K562 (cell line): ENCODE results near the gene FKBP8. TPM values are rescaled to one million over a fixed set of nuclear protein-coding genes. Genes with fewer than 3 reads are reported as not detected.

Source experiments
- ATAC-seq: fragments of 200-7000 bp; cut with Tn5 transposase; 3 replicates; pipeline ENCODE4 v1.9.1; 2020; ENCODE audit warnings: moderate library complexity
- BruUV-seq: library from RNA; stranded (reverse); fragments of 400-500 nt; replicated peaks from 2 replicates; lab custom pipeline; 2021; lab: Mats Ljungman, UMichigan
- CTCF ChIA-PET: fragments of 300-600 bp; formaldehyde crosslinking; extraction: SDS; loops from one replicate; lab custom pipeline; 2021; ENCODE audit warnings: low intra/inter-chr PET ratio; lab: Yijun Ruan, JAX
- POLR2A ChIA-PET: fragments of 300-600, 350-650 bp; sonication (Branson Sonifier 250); formaldehyde crosslinking; extraction: SDS; loops from one replicate; lab custom pipeline; 2021; ENCODE audit warnings: antibody characterized with exemption, inconsistent platforms; lab: Yijun Ruan, JAX
- DNase-seq, 4 experiments: peaks; one replicate each; pipeline versions ENCODE4 v3.0.0 to v3.0.0-alpha.2; 2011 to 2018; ENCODE audit warnings: low spot score in 3 of 4, mixed read lengths in 3 of 4; ENCODE audit errors: extremely low read depth in 1 of 4
- FAIRE-seq: peaks from 2 replicates; lab custom pipeline; 2011; peaks lifted over from hg19 to GRCh38; lab: Jason Lieb, UNC
- H2AFZ ChIP-seq: 2 replicates; pipeline ENCODE4 v1.6.0; 2011; ENCODE audit warnings: low read depth, low read length, control low read depth, inconsistent platforms
- H3K27ac ChIP-seq: fragments of 200-600 bp; 3 replicates; pipeline ENCODE4 v1.8.0; 2011; ENCODE audit warnings: low read depth, mild to moderate bottlenecking, control low read depth, inconsistent platforms, low read length, moderate library complexity, mixed read lengths; ENCODE audit errors: extremely low read depth
- H3K27me3 ChIP-seq, 2 experiments: fragments of 300-600 bp in 1 of 2; 2 replicates in 1 of 2; 3 replicates in 1 of 2; pipeline versions ENCODE4 v1.6.0 to v1.8.0; 2011; ENCODE audit warnings: inconsistent platforms in 2 of 2, low read length in 2 of 2, mild to moderate bottlenecking in 1 of 2, mixed read lengths in 1 of 2, moderate library complexity in 1 of 2; ENCODE audit not compliant: control insufficient read depth in 2 of 2, insufficient read depth in 2 of 2
- H3K36me3 ChIP-seq: fragments of 300-600 bp; 3 replicates; pipeline ENCODE4 v1.8.0; 2011; ENCODE audit warnings: mild to moderate bottlenecking, low read length, inconsistent platforms; ENCODE audit not compliant: control insufficient read depth, insufficient read depth
- H3K4me1 ChIP-seq, 2 experiments: fragments of 200-600 bp in 1 of 2; replicated peaks in 1 of 2; 2 replicates in 1 of 2; 3 replicates in 1 of 2; pipeline versions ENCODE4 v1.5.1 to v1.8.0; 2011; ENCODE audit warnings: inconsistent platforms in 2 of 2, low read length in 2 of 2, mild to moderate bottlenecking in 1 of 2, mixed read lengths in 1 of 2, moderate library complexity in 1 of 2; ENCODE audit not compliant: control insufficient read depth in 2 of 2, insufficient read depth in 2 of 2
- H3K4me2 ChIP-seq: 2 replicates; pipeline ENCODE4 v1.6.1; 2011; ENCODE audit warnings: low read length, control low read depth, inconsistent platforms, mixed read lengths; ENCODE audit not compliant: insufficient read depth
- H3K4me3 ChIP-seq: fragments of 200-600 bp; sonication (generic), shearing (Covaris generic); 2 replicates; pipeline ENCODE4 v1.5.1; 2016; ENCODE audit warnings: control low read depth, inconsistent platforms
- H3K79me2 ChIP-seq: fragments of 200-600 bp; 3 replicates; pipeline ENCODE4 v1.8.0; 2011; ENCODE audit warnings: low read length, inconsistent platforms; ENCODE audit not compliant: control insufficient read depth, insufficient read depth
- H3K9ac ChIP-seq, 2 experiments: 2 replicates each; pipeline versions ENCODE4 v1.6.0 to v1.6.1; 2011; ENCODE audit warnings: low read depth in 2 of 2, low read length in 2 of 2, control low read depth in 1 of 2, inconsistent platforms in 1 of 2, mild to moderate bottlenecking in 1 of 2, mixed read lengths in 1 of 2; ENCODE audit not compliant: insufficient read depth in 1 of 2
- H3K9me1 ChIP-seq: one replicate; pipeline ENCODE4 v1.6.0; 2011; ENCODE audit warnings: inconsistent platforms, mild to moderate bottlenecking, low read length, moderate library complexity; ENCODE audit not compliant: control insufficient read depth, insufficient read depth
- H3K9me3 ChIP-seq: replicated peaks from 2 replicates; pipeline ENCODE4 v1.5.1; 2011; ENCODE audit warnings: low read depth, low read length, inconsistent platforms; ENCODE audit not compliant: control insufficient read depth, insufficient read depth
- H4K20me1 ChIP-seq: replicated peaks from 2 replicates; pipeline ENCODE4 v1.6.1; 2011; ENCODE audit warnings: low read length, inconsistent platforms, mixed read lengths; ENCODE audit not compliant: control insufficient read depth, insufficient read depth
- CBX5 ChIP-seq: IDR thresholded peaks from 2 replicates; pipeline ENCODE4 v1.6.1; 2014; ENCODE audit warnings: low read depth, borderline replicate concordance
- E2F4 ChIP-seq: sonication (generic); formaldehyde crosslinking; IDR thresholded peaks from 2 replicates; pipeline ENCODE4 v1.8.0; 2022; ENCODE audit warnings: mild to moderate bottlenecking, low read depth, missing genetic modification reagents
- HNRNPH1 ChIP-seq: fragments of 200-400 bp; formaldehyde crosslinking; optimal IDR thresholded peaks from 2 replicates; pipeline ENCODE3; 2017; ENCODE audit warnings: low read depth, mild to moderate bottlenecking, low read length, moderate library complexity
- NR0B1 ChIP-seq: fragments of 450-650 bp; IDR thresholded peaks from one replicate; pipeline ENCODE4 v1.6.1; 2018; ENCODE audit warnings: mild to moderate bottlenecking, moderate library complexity; ENCODE audit not compliant: partially characterized antibody
- NR2C2 ChIP-seq, 2 experiments: fragments of 200-800 bp in 1 of 2; sonication (Bioruptor generic) in 1 of 2; sonication (generic) in 1 of 2; formaldehyde crosslinking in 1 of 2; IDR thresholded peaks; 2 replicates each; pipeline versions ENCODE4 v1.6.1 to v1.8.0; 2016 to 2022; ENCODE audit warnings: mild to moderate bottlenecking in 1 of 2, missing compliant biosample characterization in 1 of 2, missing genetic modification characterization in 1 of 2, missing genetic modification reagents in 1 of 2
- REST ChIP-seq, 2 experiments: fragments of 450-650 bp; formaldehyde crosslinking in 1 of 2; IDR thresholded peaks; 2 replicates each; pipeline versions ENCODE4 v1.4.0 to v1.6.1; 2014 to 2020; ENCODE audit warnings: mild to moderate bottlenecking in 2 of 2, borderline replicate concordance in 1 of 2, low read depth in 1 of 2
- TRIM25 ChIP-seq: fragments of 450-650 bp; IDR thresholded peaks from 2 replicates; pipeline ENCODE4 v1.7.0; 2016; ENCODE audit warnings: borderline replicate concordance
- ZNF696 ChIP-seq: fragments of 250-450 bp; sonication (Bioruptor Pico); conservative IDR thresholded peaks from 2 replicates; pipeline ENCODE4 v1.4.0; 2020; ENCODE audit warnings: mild to moderate bottlenecking, moderate library complexity
- WGBS: fragments of 100-300 bp; shearing (Covaris generic); methylation state at CpG from one replicate; pipeline ENCODE4 v1.1.6; 2016; ENCODE audit warnings: low coverage, mixed read lengths; ENCODE audit not compliant: insufficient coverage; ENCODE audit errors: missing lambda C conversion rate; 5-methylcytosine and 5-hydroxymethylcytosine counted together
- in situ Hi-C: fragments of 300-500 bp; cut with MboI; formaldehyde crosslinking; loops from 4 replicates; pipeline ENCODE4 v1.15.0; 2018; ENCODE audit warnings: inconsistent platforms, mixed read lengths
- intact Hi-C: fragments of 100-400 bp; cut with micrococcal nuclease; formaldehyde crosslinking; loops from 2 replicates; pipeline ENCODE4 v1.14.2; 2022
- polyA plus RNA-seq, 8 experiments: library from polyadenylated mRNA; depleted of rRNA in 4 of 8; stranded (reverse) in 5 of 8; unstranded in 3 of 8; fragments of >200 nt; fragmentation: Nextera tagmentation in 2 of 8; fragmentation: Illumina TruSeq in 1 of 8; extraction: Ambion mirVana in 2 of 8; extraction: Trizol in 1 of 8; gene quantifications; 2 replicates each; pipeline versions ENCODE4 v1.2.1 to v1.2.3, GENCODE V29; 2011 to 2014; ENCODE audit warnings: inconsistent platforms in 1 of 8, missing spikeins in 1 of 8
- total RNA-seq, 7 experiments: library from RNA; depleted of rRNA in 6 of 7; stranded (reverse); fragments of >200 nt in 6 of 7; fragmentation: Illumina TruSeq in 2 of 7; extraction: Trizol in 2 of 7; gene quantifications; 2 replicates each; pipeline versions ENCODE4 v1.2.1 to v1.2.3, GENCODE V29; 2011 to 2021; ENCODE audit warnings: low replicate concordance in 1 of 7

FKBP8 gene
- total and polyA plus RNA-seq, 9 of the 15 experiments (the other 6 are each of a cell fraction or from before 2014, with no cell fraction given): 0.46 to 236 (median 104) TPM

- H3K4me3 ChIP-seq: no peak overlapping the region
- intact Hi-C loops (no loop called here), in situ Hi-C loops (no loop called here)
- peaks cover 9% of the 10 kb centered on the region; the same call in 2 of the 3 replicates for H3K36me3 ChIP-seq
- H3K9me3 ChIP-seq: no peaks in the 10 kb centered on the region
- FAIRE-seq (no peak), ATAC-seq (no peak), DNase-seq (no peak)
- CTCF ChIA-PET: interaction anchor here (0.6 kb wide), 1 partner anchor 97 kb away, joined by 5 read pairs; no protein-coding TSS in a partner anchor
- H4K20me1 ChIP-seq: peaks cover 70% of the 10 kb centered on the region
- no peak overlapping the region for H3K9ac ChIP-seq
- H3K4me2 ChIP-seq: no peak overlapping the region
- BruUV-seq: no TSS peak
- no peaks in the 10 kb centered on the region for H3K27me3 ChIP-seq
- H2AFZ ChIP-seq: no peak overlapping the region
- H3K9me1 ChIP-seq: peaks cover 9% of the 10 kb centered on the region
- H3K4me1 ChIP-seq: peaks cover 21 to 49% of the 10 kb centered on the region in 2 experiments; a peak in 4 of 5 replicates
- no peak overlapping the region for H3K27ac ChIP-seq
- WGBS: 82% methylated on average over 4 of the region's 4 CpGs
- POLR2A ChIA-PET: interaction anchor here (0.7 to 6.0 kb wide), 6 partner anchors 9 to 25 kb away, joined by 3 to 31 read pairs (median 4); partner anchors contain the start of gene ELL
- peaks cover 95% of the 10 kb centered on the region for H3K79me2 ChIP-seq
- TF ChIP-seq CBX5 (no peak), HNRNPH1 (no peak), NR0B1 (no peak), NR2C2 (CRISPR knock-in tag; IDR thresholded peaks at IDR 0.05) (no peak), NR2C2 (tag; IDR thresholded peaks at IDR 0.05) (no peak), TRIM25 (no peak), ZNF696 (CRISPR knock-in tag) (no peak), REST (IDR thresholded peaks at IDR 0.05; ENCODE audit: borderline replicate concordance) (no peak), REST (CRISPR knock-in tag; IDR thresholded peaks at IDR 0.05; ENCODE audit: low read depth) (no peak), E2F4 (no peak)
These were observed 46.5 kb downstream of the FKBP8 start for GRCh38 chr19:18496980-18497256.
